Measurements from ENCODE around the gene C11orf65.

DNA sequence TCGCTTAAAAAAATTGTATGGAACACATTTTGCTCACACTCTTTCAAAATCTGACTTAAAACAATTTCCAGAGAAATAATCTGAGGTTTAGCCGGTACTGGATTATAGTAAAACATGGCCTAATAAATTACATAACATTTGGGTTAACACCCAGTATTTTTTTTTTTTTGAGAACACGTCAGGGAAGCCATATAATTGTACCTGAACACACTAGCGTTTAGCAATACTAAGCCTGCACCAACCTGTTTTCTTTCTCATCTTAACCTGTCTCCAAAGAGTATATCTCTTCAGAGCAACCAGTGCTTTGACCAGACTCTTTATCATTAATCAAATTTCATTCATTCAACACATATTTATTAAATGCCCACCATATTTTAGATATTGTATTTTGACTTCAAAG is 32.8 kb upstream of the C11orf65 start:
- no peak for TF ChIP-seq EZH2 (optimal IDR thresholded peaks at IDR 0.05; ENCODE audit: low read depth, low read length)
- TF ChIP-seq, protein P1, sequence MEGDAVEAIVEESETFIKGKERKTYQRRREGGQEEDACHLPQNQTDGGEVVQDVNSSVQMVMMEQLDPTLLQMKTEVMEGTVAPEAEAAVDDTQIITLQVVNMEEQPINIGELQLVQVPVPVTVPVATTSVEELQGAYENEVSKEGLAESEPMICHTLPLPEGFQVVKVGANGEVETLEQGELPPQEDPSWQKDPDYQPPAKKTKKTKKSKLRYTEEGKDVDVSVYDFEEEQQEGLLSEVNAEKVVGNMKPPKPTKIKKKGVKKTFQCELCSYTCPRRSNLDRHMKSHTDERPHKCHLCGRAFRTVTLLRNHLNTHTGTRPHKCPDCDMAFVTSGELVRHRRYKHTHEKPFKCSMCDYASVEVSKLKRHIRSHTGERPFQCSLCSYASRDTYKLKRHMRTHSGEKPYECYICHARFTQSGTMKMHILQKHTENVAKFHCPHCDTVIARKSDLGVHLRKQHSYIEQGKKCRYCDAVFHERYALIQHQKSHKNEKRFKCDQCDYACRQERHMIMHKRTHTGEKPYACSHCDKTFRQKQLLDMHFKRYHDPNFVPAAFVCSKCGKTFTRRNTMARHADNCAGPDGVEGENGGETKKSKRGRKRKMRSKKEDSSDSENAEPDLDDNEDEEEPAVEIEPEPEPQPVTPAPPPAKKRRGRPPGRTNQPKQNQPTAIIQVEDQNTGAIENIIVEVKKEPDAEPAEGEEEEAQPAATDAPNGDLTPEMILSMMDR (IDR thresholded peaks at IDR 0.05; ENCODE audit: low read length), result no peak
- no peak for TF ChIP-seq EZH2phosphoT487 (IDR thresholded peaks at IDR 0.05; ENCODE audit: low read length)
